CD4-positive, alpha-beta T cell (primary cell): ENCODE results near the gene TCFL5. TPM values are rescaled to one million over a fixed set of nuclear protein-coding genes. Genes with fewer than 3 reads are reported as not detected.

Experiments used
- ATAC-seq: fragments of 200-7000 bp; cut with Tn5 transposase; one replicate; pipeline ENCODE4 v1.10.0; 2022; ENCODE audit warnings: mild to moderate bottlenecking; ENCODE audit not compliant: poor library complexity
- CTCF ChIA-PET: fragments of 350-600 bp; sonication (Branson Sonifier 250); formaldehyde crosslinking; loops from one replicate; lab custom pipeline; 2021; ENCODE audit warnings: antibody characterized with exemption, inconsistent platforms; lab: Charles Lee
- POLR2A ChIA-PET: fragments of 350-600 bp; sonication (Branson Sonifier 250); formaldehyde crosslinking; loops from one replicate; lab custom pipeline; 2021; ENCODE audit warnings: antibody characterized with exemption, inconsistent platforms; lab: Charles Lee
- DNase-seq, 14 experiments: peaks; one replicate each; pipeline ENCODE4 v3.0.0-alpha.2; 2013 to 2020; ENCODE audit warnings: mixed read lengths in 2 of 14
- H3K27ac ChIP-seq, 2 donors: one replicate each; pipeline versions ENCODE4 v1.5.1 to v1.7.0; 2013; ENCODE audit warnings: low read length in 2 of 2, low read depth in 1 of 2, mild to moderate bottlenecking in 1 of 2
- H3K27me3 ChIP-seq, 2 experiments: 1 replicate in 1 of 2; 2 replicates in 1 of 2; pipeline versions ENCODE4 v1.6.1 to v1.7.0; 2013; ENCODE audit warnings: low read length in 2 of 2, control low read depth in 1 of 2, mild to moderate bottlenecking in 1 of 2, moderate library complexity in 1 of 2; ENCODE audit not compliant: insufficient read depth in 2 of 2, control insufficient read depth in 1 of 2
- H3K36me3 ChIP-seq: one replicate; pipeline ENCODE4 v1.6.1; 2013; ENCODE audit warnings: low read length, control low read depth; ENCODE audit not compliant: insufficient read depth
- H3K4me1 ChIP-seq: one replicate; pipeline ENCODE4 v1.6.1; 2013; ENCODE audit warnings: low read length, control low read depth; ENCODE audit not compliant: insufficient read depth
- H3K4me3 ChIP-seq: one replicate; pipeline ENCODE4 v1.5.1; 2013; ENCODE audit warnings: mild to moderate bottlenecking, low read length, moderate library complexity
- H3K9me3 ChIP-seq, 2 experiments: 1 replicate in 1 of 2; 2 replicates in 1 of 2; pipeline versions ENCODE4 v1.6.1 to v1.7.0; 2013; ENCODE audit warnings: low read length in 2 of 2, mild to moderate bottlenecking in 2 of 2, control low read depth in 1 of 2, moderate library complexity in 1 of 2; ENCODE audit not compliant: control insufficient read depth in 1 of 2, insufficient read depth in 1 of 2
- H3K27ac Mint-ChIP-seq: one replicate; pipeline ENCODE4 v1.8.0; 2020; ENCODE audit warnings: mixed read lengths
- H3K27me3 Mint-ChIP-seq: one replicate; pipeline ENCODE4 v1.8.0; 2021; ENCODE audit warnings: mixed read lengths
- H3K36me3 Mint-ChIP-seq: one replicate; pipeline ENCODE4 v1.8.0; 2021; ENCODE audit warnings: low read depth, mixed read lengths
- H3K4me1 Mint-ChIP-seq: one replicate; pipeline ENCODE4 v1.8.0; 2021; ENCODE audit warnings: low read depth, mixed read lengths
- H3K4me3 Mint-ChIP-seq: one replicate; pipeline ENCODE4 v1.8.0; 2020; ENCODE audit warnings: mild to moderate bottlenecking, mixed read lengths
- H3K9me3 Mint-ChIP-seq: one replicate; pipeline ENCODE4 v1.8.0; 2020; ENCODE audit warnings: mixed read lengths
- CTCF ChIP-seq: fragments of 200-600 bp; IDR thresholded peaks from one replicate; pipeline ENCODE4 v1.8.0; 2022; ENCODE audit warnings: antibody characterized with exemption, mild to moderate bottlenecking
- intact Hi-C, 2 experiments: fragments of 100-400 bp; cut with DNase I in 1 of 2; cut with micrococcal nuclease in 1 of 2; formaldehyde crosslinking; loops; one replicate each; pipeline versions ENCODE4 v1.15.1 to v1.9.0; 2023 to 2025; cut with DNase I, micrococcal nuclease
- total RNA-seq, 174 experiments: library from RNA in 2 of 174; stranded (reverse) in 2 of 174; gene quantifications; one replicate each; pipeline ENCODE4 v1.2.3 and lab custom pipeline; 2021 to 2026

Gene TCFL5
- total RNA-seq, 2 experiments from 2014 or later = 5.9 to 6.3 TPM

GRCh38 chr20:62808211-62808865 is 53.3 kb downstream of the TCFL5 start:
- Mint-ChIP-seq H3K9me3 (no peaks in the 10 kb centered on the region), H3K4me3 (peak overlapping the region; percentile 89), H3K4me1 (peaks cover 28% of the 10 kb centered on the region), H3K36me3 (peaks cover 47% of the 10 kb centered on the region), H3K27me3 (peaks cover 4% of the 10 kb centered on the region), H3K27ac (peak overlapping the region; percentile 84)
- H3K9me3 ChIP-seq = no peaks in the 10 kb centered on the region
- intact Hi-C loops = loop anchor here (1.0 to 5.0 kb wide), 6 partner anchors 17 to 506 kb away; partner anchors contain the start of genes ADRM1 (in 1 of the 2), DIDO1 (in 1 of the 2) and TCFL5 (in 1 of the 2)
- ATAC-seq (peak; percentile 58), DNase-seq (peak; percentile 64 to 85 (median 72))
- CTCF ChIA-PET = interaction anchor here (0.5 to 2.0 kb wide), 16 partner anchors 11 to 422 kb away, joined by 3 to 20 read pairs (median 4); partner anchors contain the start of gene MRGBP
- peaks cover 41% of the 10 kb centered on the region for H3K4me1 ChIP-seq
- POLR2A ChIA-PET = interaction anchor here (1.2 to 4.3 kb wide), 4 partner anchors 14 to 308 kb away, joined by 3 to 40 read pairs (median 4); partner anchors contain the start of genes MRGBP and TCFL5
- H3K36me3 ChIP-seq = peaks cover 61% of the 10 kb centered on the region
- H3K27me3 ChIP-seq = no peaks in the 10 kb centered on the region
- no peak overlapping the region for H3K27ac ChIP-seq
- peak; percentile 91 for TF ChIP-seq CTCF
- H3K4me3 ChIP-seq = no peak overlapping the region

DNA sequence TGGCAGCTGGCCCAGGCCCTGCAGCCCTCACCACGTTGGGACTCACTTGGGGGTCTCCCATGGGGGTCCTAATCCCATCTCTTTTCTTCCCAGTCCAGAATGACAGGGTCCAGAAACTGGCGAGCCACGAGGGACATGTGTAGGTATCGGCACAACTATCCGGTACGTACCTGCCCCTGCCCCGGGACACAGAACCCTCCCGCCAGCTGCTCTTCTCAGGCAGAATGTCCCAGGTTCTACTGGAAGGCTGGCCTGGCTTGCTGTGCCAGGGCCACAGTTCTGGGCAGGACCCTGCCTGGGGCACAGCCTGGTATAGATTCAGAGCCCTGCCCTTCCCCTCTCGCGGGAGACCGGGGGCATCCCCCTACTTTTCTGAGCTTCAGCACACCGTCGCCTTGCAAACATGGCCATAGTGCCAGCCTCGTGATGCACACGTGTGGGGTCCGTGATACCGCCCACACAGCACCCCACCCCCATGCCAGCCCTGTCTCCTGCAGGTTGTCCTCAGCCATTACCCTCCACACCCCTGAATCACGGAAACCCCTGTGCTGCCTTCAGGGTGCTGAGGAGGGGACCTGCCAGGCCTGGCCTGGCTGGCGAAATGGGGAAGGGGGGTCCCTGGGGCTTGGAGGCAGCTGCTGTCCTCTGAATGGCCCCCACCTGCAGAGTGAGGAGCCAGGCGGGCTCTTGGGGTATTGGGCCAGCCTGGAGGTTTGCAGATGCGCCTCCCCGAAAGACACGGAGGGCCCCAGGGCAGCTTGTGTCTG is 54.0 kb downstream of the TCFL5 start:
- Histone ChIP-seq H3K36me3 (peaks cover 58% of the 10 kb centered on the region), H3K4me3 (no peak overlapping the region), H3K27ac (no peak overlapping the region), H3K9me3 (no peaks in the 10 kb centered on the region), H3K27me3 (no peaks in the 10 kb centered on the region), H3K4me1 (peaks cover 41% of the 10 kb centered on the region)
- ChIA-PET CTCF (interaction anchor here (0.6 to 2.0 kb wide), 11 partner anchors 12 to 308 kb away, joined by 3 to 20 read pairs (median 3); partner anchors contain the start of gene MRGBP), POLR2A (interaction anchor here (1.2 to 4.3 kb wide), 4 partner anchors 13 to 308 kb away, joined by 3 to 40 read pairs (median 4); partner anchors contain the start of genes MRGBP and TCFL5)
- Mint-ChIP-seq H3K9me3 (no peaks in the 10 kb centered on the region), H3K27me3 (peaks cover 4% of the 10 kb centered on the region), H3K4me3 (peak overlapping the region; percentile 89), H3K36me3 (peaks cover 44% of the 10 kb centered on the region), H3K27ac (peak overlapping the region; percentile 84), H3K4me1 (peaks cover 34% of the 10 kb centered on the region)
- intact Hi-C loops = loop anchor here (1.0 to 5.0 kb wide), 6 partner anchors 16 to 505 kb away; partner anchors contain the start of genes ADRM1 (in 1 of the 2), DIDO1 (in 1 of the 2) and TCFL5 (in 1 of the 2)
- DNase-seq (no peak), ATAC-seq (no peak)
- TF ChIP-seq CTCF = no peak

DNA sequence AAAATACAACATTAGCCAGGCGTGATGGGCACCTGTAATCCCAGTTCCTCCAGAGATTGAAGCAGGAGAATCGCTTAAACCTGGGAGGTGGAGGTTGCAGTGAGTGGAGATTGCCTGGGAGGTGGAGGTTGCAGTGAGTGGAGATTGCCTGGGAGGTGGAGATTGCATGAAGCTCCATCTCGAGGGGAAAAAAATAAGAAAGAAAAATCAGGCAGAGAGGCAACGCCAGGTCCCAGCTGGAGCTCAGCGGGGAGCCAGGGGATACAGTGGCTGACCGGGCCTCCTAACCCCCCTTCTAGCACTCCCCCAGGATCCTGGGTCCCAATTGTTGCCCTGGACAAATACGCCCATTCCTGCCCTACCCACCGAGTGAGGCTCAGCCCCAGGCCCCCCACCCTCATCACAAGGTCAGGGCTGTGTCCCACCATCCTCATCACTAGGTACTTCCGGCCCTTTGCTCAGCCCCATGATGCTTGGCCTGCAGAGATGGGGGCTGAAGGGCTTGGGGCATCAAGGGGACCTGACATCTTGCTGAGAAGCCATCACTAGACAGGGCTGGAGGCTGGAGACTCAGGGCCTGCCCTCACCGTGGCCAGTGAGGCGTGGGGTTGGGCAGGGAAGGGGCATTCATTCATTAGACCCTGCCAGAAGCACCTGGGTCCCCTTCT is 55.1 kb downstream of the TCFL5 start:
- intact Hi-C loops = loop anchor here in 1 of 2 experiments (5.0 kb wide), 3 partner anchors 56 to 504 kb away; partner anchors contain the start of genes ADRM1, DIDO1 and TCFL5
- H3K9me3 ChIP-seq = no peaks in the 10 kb centered on the region
- Mint-ChIP-seq H3K27ac (peak overlapping the region; percentile 74), H3K36me3 (peaks cover 33% of the 10 kb centered on the region), H3K27me3 (peaks cover 4% of the 10 kb centered on the region), H3K4me1 (peaks cover 34% of the 10 kb centered on the region), H3K4me3 (peak overlapping the region; percentile 82), H3K9me3 (no peaks in the 10 kb centered on the region)
- no peaks in the 10 kb centered on the region for H3K27me3 ChIP-seq
- POLR2A ChIA-PET = interaction anchor here (4.3 kb wide), 1 partner anchor 12 kb away, joined by 40 read pairs; the partner anchor contains the start of gene MRGBP
- no peak for DNase-seq
- no peak for ATAC-seq
- H3K4me1 ChIP-seq = peaks cover 41% of the 10 kb centered on the region
- TF ChIP-seq CTCF = no peak
- CTCF ChIA-PET = interaction anchor here (1.2 kb wide), 1 partner anchor 16 kb away, joined by 3 read pairs; no protein-coding TSS in a partner anchor
- H3K27ac ChIP-seq = peak overlapping the region in 1 of 2 donors; percentile 7
- peaks cover 47% of the 10 kb centered on the region for H3K36me3 ChIP-seq
- peak overlapping the region; percentile 81 for H3K4me3 ChIP-seq
